ENCODE results near the gene THOC5. TPM values are rescaled to one million over a fixed set of nuclear protein-coding genes. Genes with fewer than 3 reads are reported as not detected.

Gene THOC5
- polyA plus RNA-seq, 1 of the 3 experiments (the other 2 are of a cell fraction), result 95.9 TPM

DNA sequence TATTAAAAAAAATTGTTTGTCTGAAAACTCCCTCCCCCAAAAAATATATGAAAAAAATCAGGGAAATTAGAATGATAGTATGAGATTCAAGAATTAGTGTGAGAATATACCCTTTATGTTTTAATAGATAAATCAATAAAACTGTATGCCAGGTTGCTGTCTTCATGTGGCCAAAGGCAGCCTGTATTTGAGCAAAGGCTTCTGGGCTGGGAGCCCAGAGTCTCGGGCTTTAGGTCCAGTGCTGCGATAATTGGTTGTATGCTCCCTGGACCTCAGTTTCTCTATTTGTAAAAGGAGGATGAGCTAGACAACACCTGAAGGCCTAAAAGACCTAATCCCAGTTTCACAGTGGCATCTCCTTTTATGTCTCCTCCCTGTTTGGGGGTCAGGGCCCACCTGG is 29.8 kb downstream of the THOC5 start (continued):
- TF ChIP-seq TEAD4 (IDR thresholded peaks at IDR 0.05; ENCODE audit: borderline replicate concordance, insufficient read depth) (no peak), FOXJ3 (CRISPR knock-in tag; IDR thresholded peaks at IDR 0.05) (no peak), SIN3A (IDR thresholded peaks at IDR 0.05; ENCODE audit: borderline replicate concordance, low read depth, low read length) (no peak), JUND (IDR thresholded peaks at IDR 0.05) (no peak), FOXM1 (IDR thresholded peaks at IDR 0.05; ENCODE audit: low read depth) (no peak)

DNA sequence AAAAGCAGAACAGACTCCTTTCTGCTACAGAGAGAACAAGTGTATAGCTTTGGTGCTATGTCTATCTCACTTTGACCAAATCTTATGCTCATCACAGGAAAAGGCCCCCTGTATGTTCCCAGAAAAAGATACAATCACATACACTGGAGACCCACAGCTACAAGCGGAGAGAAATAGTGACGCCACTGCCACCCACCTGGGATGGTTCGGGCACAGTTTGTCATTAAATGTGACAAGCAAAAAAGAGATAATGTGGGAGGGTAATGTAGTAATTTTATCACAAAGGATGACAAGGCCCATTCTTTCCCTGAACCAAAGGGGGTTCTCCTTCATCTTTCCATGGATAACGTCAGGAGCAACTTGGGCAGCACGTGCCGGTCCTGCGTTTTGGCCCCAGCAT is 32.0 kb downstream of the THOC5 start:
- TF ChIP-seq GABPA (IDR thresholded peaks at IDR 0.05; ENCODE audit: low read depth), result no peak
- TF ChIP-seq NRF1 (IDR thresholded peaks at IDR 0.05; ENCODE audit: low read depth, low read length), result no peak
- TF ChIP-seq, protein P1, sequence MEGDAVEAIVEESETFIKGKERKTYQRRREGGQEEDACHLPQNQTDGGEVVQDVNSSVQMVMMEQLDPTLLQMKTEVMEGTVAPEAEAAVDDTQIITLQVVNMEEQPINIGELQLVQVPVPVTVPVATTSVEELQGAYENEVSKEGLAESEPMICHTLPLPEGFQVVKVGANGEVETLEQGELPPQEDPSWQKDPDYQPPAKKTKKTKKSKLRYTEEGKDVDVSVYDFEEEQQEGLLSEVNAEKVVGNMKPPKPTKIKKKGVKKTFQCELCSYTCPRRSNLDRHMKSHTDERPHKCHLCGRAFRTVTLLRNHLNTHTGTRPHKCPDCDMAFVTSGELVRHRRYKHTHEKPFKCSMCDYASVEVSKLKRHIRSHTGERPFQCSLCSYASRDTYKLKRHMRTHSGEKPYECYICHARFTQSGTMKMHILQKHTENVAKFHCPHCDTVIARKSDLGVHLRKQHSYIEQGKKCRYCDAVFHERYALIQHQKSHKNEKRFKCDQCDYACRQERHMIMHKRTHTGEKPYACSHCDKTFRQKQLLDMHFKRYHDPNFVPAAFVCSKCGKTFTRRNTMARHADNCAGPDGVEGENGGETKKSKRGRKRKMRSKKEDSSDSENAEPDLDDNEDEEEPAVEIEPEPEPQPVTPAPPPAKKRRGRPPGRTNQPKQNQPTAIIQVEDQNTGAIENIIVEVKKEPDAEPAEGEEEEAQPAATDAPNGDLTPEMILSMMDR (IDR thresholded peaks at IDR 0.05), result no peak
- no peak for TF ChIP-seq TEAD4 (IDR thresholded peaks at IDR 0.05; ENCODE audit: borderline replicate concordance, insufficient read depth)
- no peak for TF ChIP-seq MXI1 (IDR thresholded peaks at IDR 0.05; ENCODE audit: low read depth, low read length)
- TF ChIP-seq, protein P2, sequence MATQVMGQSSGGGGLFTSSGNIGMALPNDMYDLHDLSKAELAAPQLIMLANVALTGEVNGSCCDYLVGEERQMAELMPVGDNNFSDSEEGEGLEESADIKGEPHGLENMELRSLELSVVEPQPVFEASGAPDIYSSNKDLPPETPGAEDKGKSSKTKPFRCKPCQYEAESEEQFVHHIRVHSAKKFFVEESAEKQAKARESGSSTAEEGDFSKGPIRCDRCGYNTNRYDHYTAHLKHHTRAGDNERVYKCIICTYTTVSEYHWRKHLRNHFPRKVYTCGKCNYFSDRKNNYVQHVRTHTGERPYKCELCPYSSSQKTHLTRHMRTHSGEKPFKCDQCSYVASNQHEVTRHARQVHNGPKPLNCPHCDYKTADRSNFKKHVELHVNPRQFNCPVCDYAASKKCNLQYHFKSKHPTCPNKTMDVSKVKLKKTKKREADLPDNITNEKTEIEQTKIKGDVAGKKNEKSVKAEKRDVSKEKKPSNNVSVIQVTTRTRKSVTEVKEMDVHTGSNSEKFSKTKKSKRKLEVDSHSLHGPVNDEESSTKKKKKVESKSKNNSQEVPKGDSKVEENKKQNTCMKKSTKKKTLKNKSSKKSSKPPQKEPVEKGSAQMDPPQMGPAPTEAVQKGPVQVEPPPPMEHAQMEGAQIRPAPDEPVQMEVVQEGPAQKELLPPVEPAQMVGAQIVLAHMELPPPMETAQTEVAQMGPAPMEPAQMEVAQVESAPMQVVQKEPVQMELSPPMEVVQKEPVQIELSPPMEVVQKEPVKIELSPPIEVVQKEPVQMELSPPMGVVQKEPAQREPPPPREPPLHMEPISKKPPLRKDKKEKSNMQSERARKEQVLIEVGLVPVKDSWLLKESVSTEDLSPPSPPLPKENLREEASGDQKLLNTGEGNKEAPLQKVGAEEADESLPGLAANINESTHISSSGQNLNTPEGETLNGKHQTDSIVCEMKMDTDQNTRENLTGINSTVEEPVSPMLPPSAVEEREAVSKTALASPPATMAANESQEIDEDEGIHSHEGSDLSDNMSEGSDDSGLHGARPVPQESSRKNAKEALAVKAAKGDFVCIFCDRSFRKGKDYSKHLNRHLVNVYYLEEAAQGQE (IDR thresholded peaks at IDR 0.05; ENCODE audit: low read depth, low read length), result no peak
- no peak for TF ChIP-seq RCOR1 (IDR thresholded peaks at IDR 0.05; ENCODE audit: low read length)
- no peak for TF ChIP-seq YY1 (IDR thresholded peaks at IDR 0.05; ENCODE audit: low read depth)
- no peak for TF ChIP-seq EP300 (IDR thresholded peaks at IDR 0.05; ENCODE audit: borderline replicate concordance in 1 of 2, low read depth in 1 of 2, low read length in 1 of 2)
- H3K79me2 ChIP-seq (ENCODE audit: insufficient read depth), result peaks cover 7% of the 10 kb centered on the region; the same call in 1 of the 2 replicates
- H3K9me2 ChIP-seq, result no peaks in the 10 kb centered on the region
- no peaks in the 10 kb centered on the region for H3K9me3 ChIP-seq
- H3K27ac ChIP-seq (ENCODE audit: low read depth in 2 of 2, low read length in 1 of 2), result peak overlapping the region in 1 of 2 experiments; percentile 37; a peak in 2 of 4 replicates
- H3K4me1 ChIP-seq (ENCODE audit: control insufficient read depth in 1 of 2, insufficient read depth in 2 of 2, low read depth in 1 of 2, low read length in 1 of 2), result peaks cover 5 to 24% of the 10 kb centered on the region in 2 experiments; a peak in 2 of 4 replicates
- ChIA-PET POLR2A (no interaction called here), CTCF (no interaction called here)
- H2AFZ ChIP-seq (ENCODE audit: low read depth), result no peak overlapping the region
- H3K9ac ChIP-seq, result no peak overlapping the region
- no peak overlapping the region for H3K4me2 ChIP-seq
- WGBS (ENCODE audit: low lambda C conversion rate), result over 99% methylated on average over 7 of the region's 7 CpGs
- H3K4me3 ChIP-seq (ENCODE audit: low read depth in 2 of 2, low read length in 1 of 2), result no peak overlapping the region
- H4K20me1 ChIP-seq (ENCODE audit: insufficient read depth), result no peaks in the 10 kb centered on the region
- H3F3A ChIP-seq (replicated peaks; ENCODE audit: insufficient read depth), result peaks cover 5% of the 10 kb centered on the region
- no peak for DNase-seq
- no peaks in the 10 kb centered on the region for H3K27me3 ChIP-seq (ENCODE audit: insufficient read depth)
- peaks cover 73 to 88% of the 10 kb centered on the region in 2 experiments for H3K36me3 ChIP-seq (replicated peaks in 1 of 2; ENCODE audit: control insufficient read depth in 1 of 2, insufficient read depth in 2 of 2, low read length in 1 of 2)
